Common myeloid progenitor, CD34-positive (primary cell): ENCODE results near the gene PTP4A2.

ENCODE experiments used
- CTCF ChIA-PET: fragments of 350-600 bp; sonication (Branson Sonifier 250); formaldehyde crosslinking; loops from one replicate; lab custom pipeline; 2021; ENCODE audit warnings: antibody characterized with exemption; lab: Charles Lee
- POLR2A ChIA-PET: fragments of 350-600 bp; sonication (Branson Sonifier 250); formaldehyde crosslinking; loops from one replicate; lab custom pipeline; 2021; ENCODE audit warnings: antibody characterized with exemption; lab: Charles Lee
- DNase-seq, 3 donors: peaks; one replicate each; pipeline versions ENCODE4 v3.0.0 to v3.0.0-alpha.2; 2013
- H3K27ac ChIP-seq, 2 experiments: 1 replicate in 1 of 2; 2 replicates in 1 of 2; pipeline ENCODE4 v1.7.0; 2013; ENCODE audit warnings: inconsistent platforms in 2 of 2, low read length in 2 of 2, mild to moderate bottlenecking in 2 of 2, low read depth in 1 of 2, moderate library complexity in 1 of 2; ENCODE audit not compliant: severe bottlenecking in 2 of 2, insufficient read depth in 1 of 2, poor library complexity in 1 of 2
- H3K27me3 ChIP-seq, 5 experiments: replicated peaks in 2 of 5; 1 replicate in 3 of 5; 2 replicates in 2 of 5; pipeline versions ENCODE4 v1.6.1 to v1.7.0; 2013; ENCODE audit warnings: low read length in 4 of 5, mild to moderate bottlenecking in 2 of 5, moderate library complexity in 2 of 5, inconsistent platforms in 1 of 5; ENCODE audit not compliant: insufficient read depth in 5 of 5, control insufficient read depth in 4 of 5
- H3K36me3 ChIP-seq, 4 experiments: 1 replicate in 2 of 4; 2 replicates in 2 of 4; pipeline versions ENCODE4 v1.6.1 to v1.7.0; 2013; ENCODE audit warnings: low read length in 3 of 4, control low read depth in 1 of 4, mild to moderate bottlenecking in 1 of 4; ENCODE audit not compliant: control insufficient read depth in 4 of 4, insufficient read depth in 4 of 4
- H3K4me1 ChIP-seq, 4 experiments: 1 replicate in 3 of 4; 2 replicates in 1 of 4; pipeline versions ENCODE4 v1.6.1 to v1.7.1; 2013; ENCODE audit warnings: low read length in 3 of 4, mild to moderate bottlenecking in 3 of 4, control low read depth in 1 of 4, inconsistent platforms in 1 of 4, moderate library complexity in 1 of 4; ENCODE audit not compliant: control insufficient read depth in 4 of 4, insufficient read depth in 4 of 4; ENCODE audit errors: control extremely low read depth in 1 of 4
- H3K4me3 ChIP-seq, 7 experiments: 1 replicate in 4 of 7; 2 replicates in 3 of 7; pipeline versions ENCODE4 v1.5.1 to v1.7.0; 2013; ENCODE audit warnings: mild to moderate bottlenecking in 7 of 7, low read length in 6 of 7, moderate library complexity in 6 of 7, inconsistent platforms in 2 of 7, low read depth in 2 of 7, control low read depth in 1 of 7; ENCODE audit not compliant: insufficient read depth in 4 of 7, control insufficient read depth in 1 of 7; ENCODE audit errors: extremely low read depth in 1 of 7
- H3K9me3 ChIP-seq, 5 experiments: 1 replicate in 4 of 5; 2 replicates in 1 of 5; pipeline versions ENCODE4 v1.6.1 to v1.7.1; 2013; ENCODE audit warnings: low read length in 4 of 5, mild to moderate bottlenecking in 2 of 5, inconsistent platforms in 1 of 5, low read depth in 1 of 5, moderate library complexity in 1 of 5; ENCODE audit not compliant: control insufficient read depth in 4 of 5, insufficient read depth in 2 of 5; ENCODE audit errors: control extremely low read depth in 1 of 5
- WGBS: methylation state at CpG from one replicate; pipeline ENCODE4 v1.1.5; 2013; ENCODE audit not compliant: insufficient coverage; 5-methylcytosine and 5-hydroxymethylcytosine counted together

Gene PTP4A2

GRCh38 chr1:31905093-31905509, 33.1 kb downstream of the PTP4A2 start:
- no peak overlapping the region for H3K27ac ChIP-seq
- H3K27me3 ChIP-seq = no peaks in the 10 kb centered on the region
- no peak overlapping the region for H3K4me3 ChIP-seq
- no peaks in the 10 kb centered on the region for H3K9me3 ChIP-seq
- no peak for DNase-seq
- ChIA-PET POLR2A (interaction anchor here (0.6 kb wide), 1 partner anchor 18 kb away, joined by 3 read pairs; no protein-coding TSS in a partner anchor), CTCF (interaction anchor here (0.7 to 2.4 kb wide), 8 partner anchors 19 to 104 kb away, joined by 3 to 10 read pairs (median 4); no protein-coding TSS in a partner anchor)
- H3K4me1 ChIP-seq = no peaks in the 10 kb centered on the region
- H3K36me3 ChIP-seq = peaks cover 9 to 44% (median 26%) of the 10 kb centered on the region in 4 experiments
- 100% methylated on average over 5 of the region's 6 CpGs for WGBS

GRCh38 chr1:31904339-31905092, 33.7 kb downstream of the PTP4A2 start:
- Histone ChIP-seq H3K4me3 (no peak overlapping the region), H3K27me3 (no peaks in the 10 kb centered on the region), H3K36me3 (peaks cover 6 to 40% (median 22%) of the 10 kb centered on the region in 4 experiments), H3K9me3 (no peaks in the 10 kb centered on the region), H3K27ac (no peak overlapping the region), H3K4me1 (no peaks in the 10 kb centered on the region)
- WGBS = 98% methylated on average over 8 of the region's 9 CpGs
- DNase-seq = no peak
- ChIA-PET CTCF (interaction anchor here (0.8 to 2.4 kb wide), 10 partner anchors 8 to 105 kb away, joined by 3 to 10 read pairs (median 4); no protein-coding TSS in a partner anchor), POLR2A (interaction anchor here (0.6 kb wide), 2 partner anchors 18 to 61 kb away, joined by 3 to 4 read pairs; no protein-coding TSS in a partner anchor)

GRCh38 chr1:31902510-31902860, 35.7 kb downstream of the PTP4A2 start:
- Histone ChIP-seq H3K27me3 (no peaks in the 10 kb centered on the region), H3K4me3 (no peak overlapping the region), H3K4me1 (no peaks in the 10 kb centered on the region), H3K9me3 (no peaks in the 10 kb centered on the region), H3K36me3 (peaks cover 0 to 27% (median 11%) of the 10 kb centered on the region in 4 experiments), H3K27ac (no peak overlapping the region)
- ChIA-PET CTCF (interaction anchor here (1.2 kb wide), 1 partner anchor 61 kb away, joined by 3 read pairs; no protein-coding TSS in a partner anchor), POLR2A (interaction anchor here (0.6 kb wide), 1 partner anchor 642 kb away, joined by 3 read pairs; no protein-coding TSS in a partner anchor)
- 100% methylated on average over 2 of the region's 5 CpGs for WGBS
- peak in 2 of 3 donors; percentile 35 to 55 for DNase-seq

GRCh38 chr1:31901838-31902509, 36.2 kb downstream of the PTP4A2 start:
- H3K27ac ChIP-seq = no peak overlapping the region
- CTCF ChIA-PET = no interaction called here
- DNase-seq = no peak
- POLR2A ChIA-PET = interaction anchor here (0.6 kb wide), 1 partner anchor 641 kb away, joined by 3 read pairs; no protein-coding TSS in a partner anchor
- 100% methylated on average over 5 of the region's 6 CpGs for WGBS
- H3K36me3 ChIP-seq = peaks cover 0 to 22% (median 8%) of the 10 kb centered on the region in 4 experiments
- H3K27me3 ChIP-seq = no peaks in the 10 kb centered on the region
- H3K4me3 ChIP-seq = no peak overlapping the region
- H3K9me3 ChIP-seq = no peaks in the 10 kb centered on the region
- no peaks in the 10 kb centered on the region for H3K4me1 ChIP-seq

GRCh38 chr1:31900790-31901189, 37.4 kb downstream of the PTP4A2 start:
- no peaks in the 10 kb centered on the region for H3K9me3 ChIP-seq
- no peaks in the 10 kb centered on the region for H3K4me1 ChIP-seq
- CTCF ChIA-PET = no interaction called here
- no peaks in the 10 kb centered on the region for H3K27me3 ChIP-seq
- H3K36me3 ChIP-seq = peaks cover 0 to 12% (median 3%) of the 10 kb centered on the region in 4 experiments
- no peak for DNase-seq
- no peak overlapping the region for H3K27ac ChIP-seq
- H3K4me3 ChIP-seq = no peak overlapping the region
- 100% methylated on average over 1 of the region's 3 CpGs for WGBS
- POLR2A ChIA-PET = no interaction called here

GRCh38 chr1:31897526-31898100, 40.6 kb downstream of the PTP4A2 start:
- 95% methylated on average over 5 of the region's 6 CpGs for WGBS
- POLR2A ChIA-PET = no interaction called here
- Histone ChIP-seq H3K9me3 (no peaks in the 10 kb centered on the region), H3K36me3 (no peaks in the 10 kb centered on the region), H3K4me1 (no peaks in the 10 kb centered on the region), H3K27ac (no peak overlapping the region), H3K27me3 (no peaks in the 10 kb centered on the region), H3K4me3 (no peak overlapping the region)
- CTCF ChIA-PET = no interaction called here
- DNase-seq = no peak
